Tongue (tissue), 2 donors: ENCODE results near the gene MEFV. TPM values are rescaled to one million over a fixed set of nuclear protein-coding genes. Genes with fewer than 3 reads are reported as not detected.
"Not testable (repeated sequence)": the region's sequence is repeated elsewhere in the genome, so short reads cannot be mapped to it uniquely, and the experiment has no call there.

Experiments used
- DNase-seq: peaks from one replicate; pipeline ENCODE4 v3.0.0-alpha.2; 2015
- total RNA-seq: library from RNA; depleted of rRNA; stranded (reverse); fragments of >200 nt; gene quantifications from one replicate; pipeline ENCODE4 v1.2.3, GENCODE V29; 2014

Gene MEFV
- total RNA-seq, 1 donor from 2014 or later = 2.1 TPM

GRCh38 chr16:3215601-3216262 is 40.7 kb downstream of the MEFV start:
- DNase-seq = no peak

DNA sequence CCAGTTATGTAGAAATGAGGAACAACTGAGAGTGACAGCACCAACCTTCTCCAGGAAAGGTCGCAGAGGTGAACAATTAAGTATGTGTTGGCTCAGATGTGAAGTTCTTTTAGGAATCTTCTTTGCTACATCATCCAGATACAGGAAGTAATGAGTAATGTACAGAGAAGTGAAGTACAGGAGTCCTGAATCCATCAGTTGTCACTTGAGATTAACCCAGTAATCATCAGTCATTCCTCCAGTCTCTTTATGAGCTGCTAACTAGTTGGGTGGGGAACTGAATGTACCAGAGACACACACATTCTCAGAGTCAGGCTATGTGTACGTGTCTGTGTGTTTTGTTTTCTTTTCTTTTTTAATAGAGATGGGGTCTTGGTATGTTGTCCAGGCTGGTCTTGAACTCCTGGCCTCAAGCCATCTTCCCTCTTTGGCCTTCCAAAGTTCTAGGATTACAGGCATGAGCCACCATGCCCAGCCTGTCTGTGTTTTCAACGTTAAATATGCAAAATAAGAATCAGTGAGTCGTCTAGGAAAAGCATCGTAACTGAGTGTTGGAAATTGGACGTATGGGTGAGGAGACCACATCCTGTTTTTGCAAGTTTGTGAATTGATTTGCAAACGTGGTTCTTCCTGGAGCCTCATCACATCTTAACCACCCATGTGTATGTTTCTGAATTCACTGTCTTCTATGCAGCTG is 41.4 kb downstream of the MEFV start:
- no peak for DNase-seq

- DNase-seq = no peak
Observed at GRCh38 chr16:3212567-3212966, 43.9 kb downstream of the MEFV start.

GRCh38 chr16:3212006-3212405 is 44.4 kb downstream of the MEFV start:
- DNase-seq = no peak

- DNase-seq = no peak
Observed at GRCh38 chr16:3207086-3207953, 49.1 kb downstream of the MEFV start.

GRCh38 chr16:3205939-3206338 is 50.5 kb downstream of the MEFV start:
- not testable (repeated sequence) for DNase-seq

DNA sequence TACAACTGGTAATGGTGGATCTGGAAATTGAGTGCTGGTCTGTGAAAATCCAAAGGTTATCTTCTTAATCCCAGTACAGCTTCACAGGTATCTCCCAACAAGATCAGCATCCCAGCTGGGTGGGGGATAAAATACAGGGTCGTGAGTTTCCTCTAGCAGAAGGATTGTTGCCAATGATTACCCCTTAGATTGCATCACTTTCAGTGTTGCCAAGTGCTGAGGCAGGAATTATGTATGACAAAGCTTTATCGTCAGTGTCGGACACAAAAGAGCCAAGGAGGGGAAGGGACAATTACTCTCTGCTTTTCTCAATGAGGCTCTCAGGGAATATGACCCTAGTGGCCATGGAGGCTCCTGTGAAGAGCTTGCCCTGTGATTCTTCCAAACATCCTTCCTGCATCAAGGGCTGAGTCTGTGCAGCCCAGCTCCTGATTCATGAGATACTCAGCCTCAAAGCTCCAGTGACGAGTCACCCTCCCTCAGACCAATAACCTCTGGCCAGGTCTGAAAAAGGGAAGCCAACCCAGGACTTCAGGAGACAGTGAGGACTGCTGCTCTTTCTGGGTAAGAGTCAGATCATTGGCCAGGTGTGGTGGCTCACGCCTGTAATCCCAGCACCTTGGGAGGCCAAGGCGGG is 53.4 kb downstream of the MEFV start:
- no peak for DNase-seq

- DNase-seq = no peak
Observed at GRCh38 chr16:3198334-3199072, 57.9 kb downstream of the MEFV start.

DNA sequence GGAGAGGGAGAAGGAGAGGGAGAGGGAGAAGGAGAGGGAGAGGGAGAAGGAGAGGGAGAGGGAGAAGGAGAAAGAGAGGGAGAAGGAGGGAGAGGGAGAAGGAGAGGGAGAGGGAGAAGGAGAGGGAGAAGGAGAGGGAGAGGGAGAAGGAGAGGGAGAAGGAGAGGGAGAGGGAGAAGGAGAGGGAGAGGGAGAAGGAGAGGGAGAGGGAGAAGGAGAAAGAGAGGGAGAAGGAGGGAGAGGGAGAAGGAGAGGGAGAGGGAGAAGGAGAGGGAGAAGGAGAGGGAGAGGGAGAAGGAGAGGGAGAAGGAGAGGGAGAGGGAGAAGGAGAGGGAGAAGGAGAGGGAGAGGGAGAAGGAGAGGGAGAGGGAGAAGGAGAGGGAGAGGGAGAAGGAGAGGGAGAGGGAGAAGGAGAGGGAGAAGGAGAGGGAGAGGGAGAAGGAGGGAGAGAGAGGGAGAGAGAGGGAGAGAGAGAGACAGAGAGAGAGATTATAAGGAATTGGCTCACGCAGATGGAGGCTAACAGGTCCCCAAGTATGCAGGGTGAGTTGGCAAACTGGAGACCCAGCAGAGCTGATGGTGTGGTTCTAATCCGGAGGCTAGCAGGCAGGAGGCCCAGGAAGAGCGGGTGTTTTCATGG is 58.6 kb downstream of the MEFV start:
- DNase-seq = not testable (repeated sequence)

DNA sequence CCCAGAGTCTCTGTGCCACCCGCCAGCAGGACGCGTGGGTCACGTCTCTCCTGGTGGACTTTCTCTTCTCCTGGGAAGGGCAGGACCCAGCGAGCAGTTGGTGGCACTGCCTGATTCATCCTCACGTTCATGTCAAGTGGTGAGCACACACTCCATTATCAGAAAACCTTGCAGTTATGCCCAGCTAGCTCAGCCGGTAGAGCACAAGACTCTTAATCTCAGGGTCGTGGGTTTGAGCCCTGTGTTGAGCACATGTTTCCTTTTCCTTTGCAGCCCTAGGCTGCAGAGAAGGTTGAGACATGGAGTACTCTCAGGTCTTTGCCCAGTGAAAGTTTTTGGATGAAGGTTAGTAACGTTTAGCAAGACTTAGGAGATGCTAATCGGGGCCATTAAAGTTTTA is 60.5 kb downstream of the MEFV start:
- DNase-seq = no peak

DNA sequence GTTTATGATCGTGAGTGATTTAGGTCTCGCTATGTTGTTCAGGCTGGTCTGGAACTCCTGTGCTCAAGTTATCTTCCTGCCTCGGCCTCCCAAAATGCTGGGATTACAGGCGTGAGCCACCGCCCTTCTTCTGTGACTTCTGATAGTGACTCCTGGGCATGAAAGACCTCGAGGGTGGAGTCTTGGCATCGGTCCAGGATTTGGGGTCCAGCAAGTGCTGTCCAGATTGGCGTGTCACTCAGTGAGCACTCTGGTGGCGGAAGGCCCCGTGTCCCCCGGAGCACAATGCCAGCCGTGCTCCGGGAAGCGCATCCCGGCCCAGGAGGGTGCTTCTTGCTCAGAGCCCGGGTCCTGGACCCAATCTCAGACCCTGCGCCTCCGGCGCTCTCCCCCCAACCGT is 61.6 kb downstream of the MEFV start:
- DNase-seq = no peak

DNA sequence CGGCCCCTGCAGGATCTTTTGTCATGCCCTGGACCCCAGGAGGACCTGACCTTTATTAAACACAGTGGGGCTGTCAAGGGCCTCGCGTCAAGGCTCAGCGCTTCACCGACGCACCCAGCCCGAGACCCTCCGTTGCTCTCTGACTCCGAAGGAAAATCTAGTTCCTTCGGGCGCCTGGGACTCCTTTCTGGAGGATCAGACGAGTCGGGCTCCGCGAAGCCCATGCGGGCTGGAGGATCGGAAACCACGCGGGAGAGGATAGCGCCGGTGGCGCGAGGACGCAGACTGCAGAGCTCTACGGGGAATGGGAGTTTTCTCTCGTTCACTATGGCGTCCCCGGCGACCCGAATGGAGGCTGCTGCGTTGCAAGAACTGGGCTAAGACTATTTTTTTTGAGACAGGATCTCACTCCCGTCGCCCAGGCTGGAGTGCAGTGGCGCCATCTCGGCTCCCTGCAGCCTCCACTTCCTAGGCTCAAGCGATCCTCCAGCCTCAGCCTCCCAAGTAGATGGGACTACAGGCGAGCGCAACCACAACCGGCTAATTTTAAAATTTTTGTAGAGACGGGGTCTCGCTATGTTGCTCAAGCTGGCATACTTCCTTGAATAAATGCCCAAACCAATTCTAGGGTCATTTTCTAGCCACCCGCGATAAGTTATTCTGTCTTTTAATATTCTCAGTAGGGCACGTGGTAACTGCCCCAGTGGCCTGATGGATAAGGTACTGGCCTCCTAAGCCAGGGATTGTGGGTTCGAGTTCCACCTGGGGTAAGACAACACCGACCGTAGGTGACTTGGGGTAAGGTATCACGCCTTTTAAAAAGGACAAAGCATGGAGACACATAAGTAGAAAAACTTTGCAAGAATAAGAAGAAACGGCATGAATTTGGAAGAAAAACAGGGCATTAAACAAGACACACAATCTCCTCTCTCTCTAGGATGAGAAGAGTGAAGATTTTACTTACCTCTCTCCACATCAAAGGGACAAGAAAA is 62.9 kb downstream of the MEFV start:
- DNase-seq = no peak

DNA sequence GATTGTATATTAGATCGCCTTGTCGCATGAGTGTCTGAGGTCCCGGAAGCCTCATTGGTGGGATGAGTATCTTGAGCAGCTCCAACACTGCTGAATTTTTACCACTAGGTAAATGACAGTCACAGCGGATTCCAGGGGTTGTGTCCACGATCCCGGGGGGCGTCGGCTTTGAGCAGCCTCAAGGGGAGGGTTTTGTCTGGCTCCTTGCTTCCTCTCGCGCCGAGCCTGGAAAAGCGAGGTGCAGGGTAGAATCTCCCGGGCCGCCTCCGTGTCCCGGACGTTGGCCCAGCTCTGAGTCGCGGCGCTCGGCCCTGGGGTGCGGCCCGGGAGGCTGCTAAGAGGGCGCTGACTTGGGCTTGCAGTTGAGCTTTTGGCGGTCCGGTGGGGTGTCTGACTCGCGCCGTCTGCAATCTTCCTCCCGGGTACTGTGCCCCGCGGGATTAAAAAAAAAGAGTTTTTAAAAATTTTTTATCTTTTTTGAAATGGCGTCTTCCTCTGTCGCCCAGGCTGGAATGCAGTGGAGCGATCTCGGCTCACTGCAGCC is 63.9 kb downstream of the MEFV start:
- no peak for DNase-seq

Other genes starting within 250 kb of the MEFV start
- gene CLDN9, start 243.7 kb downstream of the MEFV start, total RNA-seq = not detected
- gene CLDN6, start 238.4 kb downstream of the MEFV start, total RNA-seq = not detected
- 41.3 TPM for gene TNFRSF12A, start 236.3 kb downstream of the MEFV start, total RNA-seq
- 13.0 TPM for gene HCFC1R1, start 232.7 kb downstream of the MEFV start, total RNA-seq
- 12.6 TPM for gene THOC6, start 232.6 kb downstream of the MEFV start, total RNA-seq
- 15.8 TPM for gene BICDL2, start 219.7 kb downstream of the MEFV start, total RNA-seq
- 0.41 TPM for gene MMP25, start 210.1 kb downstream of the MEFV start, total RNA-seq
- gene IL32, start 191.0 kb downstream of the MEFV start, total RNA-seq = 104 TPM
- gene ZSCAN10, start 157.3 kb downstream of the MEFV start, total RNA-seq = not detected
- 11.4 TPM for gene ZNF205, start 144.0 kb downstream of the MEFV start, total RNA-seq
- gene ZNF213, start 121.6 kb downstream of the MEFV start, total RNA-seq = 9.3 TPM
- not detected for gene OR1F1, start 68.4 kb downstream of the MEFV start, total RNA-seq
- gene ZNF200, start 21.5 kb downstream of the MEFV start, total RNA-seq = 8.3 TPM
- gene ZNF263, start 26.9 kb upstream of the MEFV start, total RNA-seq = 50.4 TPM
- 11.1 TPM for gene TIGD7, start 48.8 kb upstream of the MEFV start, total RNA-seq
- 32.0 TPM for gene ZNF75A, start 48.9 kb upstream of the MEFV start, total RNA-seq
- 0.21 TPM for gene OR2C1, start 99.3 kb upstream of the MEFV start, total RNA-seq
- gene ZSCAN32, start 144.4 kb upstream of the MEFV start, total RNA-seq = 11.1 TPM
- gene ZNF174, start 144.6 kb upstream of the MEFV start, total RNA-seq = 7.6 TPM
- 2.3 TPM for gene ZNF597, start 186.9 kb upstream of the MEFV start, total RNA-seq
- gene NAA60, start 187.0 kb upstream of the MEFV start, total RNA-seq = 15.7 TPM
- not detected for gene C16orf90, start 238.9 kb upstream of the MEFV start, total RNA-seq
- 26.3 TPM for gene CLUAP1, start 244.4 kb upstream of the MEFV start, total RNA-seq